OCI-LY1 (cell line): ENCODE measurements around the gene BIN2.

ENCODE experiments used
- EZH2 ChIP-seq: fragments of 200-600 bp; sonication (generic), shearing (Covaris generic); IDR thresholded peaks from 2 replicates; pipeline ENCODE4 v1.8.0; 2017; ENCODE audit warnings: borderline replicate concordance, mixed run types, mild to moderate bottlenecking, antibody characterized with exemption, low read length, moderate library complexity, mixed read lengths
- TF ChIP-seq, protein P1 (sequence below): fragments of 200-600 bp; sonication (generic), shearing (Covaris generic); IDR thresholded peaks from 2 replicates; pipeline ENCODE4 v1.5.1; 2017; ENCODE audit warnings: mild to moderate bottlenecking, antibody characterized with exemption, low read length, moderate library complexity, mixed read lengths

DNA sequence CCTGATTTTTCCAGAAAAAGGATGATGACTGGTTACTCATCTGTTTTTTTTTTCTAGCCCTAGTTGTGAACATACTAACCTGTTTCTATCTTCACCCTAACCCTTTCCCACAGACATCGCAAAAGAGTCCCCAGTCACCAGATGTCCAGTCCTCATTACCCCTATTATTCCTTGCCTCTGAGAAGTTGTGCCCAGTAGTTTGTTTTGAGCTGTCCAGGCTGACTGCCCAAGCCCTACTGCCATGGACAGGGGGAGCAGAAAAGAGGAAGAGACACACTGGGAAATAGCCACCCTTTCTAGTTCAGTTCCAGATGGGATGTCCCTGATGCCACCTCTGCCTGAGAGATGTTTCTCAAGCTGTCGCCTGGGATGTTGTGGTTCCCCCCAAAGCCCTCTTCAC is 36.3 kb upstream of the BIN2 start:
- TF ChIP-seq, protein P1, sequence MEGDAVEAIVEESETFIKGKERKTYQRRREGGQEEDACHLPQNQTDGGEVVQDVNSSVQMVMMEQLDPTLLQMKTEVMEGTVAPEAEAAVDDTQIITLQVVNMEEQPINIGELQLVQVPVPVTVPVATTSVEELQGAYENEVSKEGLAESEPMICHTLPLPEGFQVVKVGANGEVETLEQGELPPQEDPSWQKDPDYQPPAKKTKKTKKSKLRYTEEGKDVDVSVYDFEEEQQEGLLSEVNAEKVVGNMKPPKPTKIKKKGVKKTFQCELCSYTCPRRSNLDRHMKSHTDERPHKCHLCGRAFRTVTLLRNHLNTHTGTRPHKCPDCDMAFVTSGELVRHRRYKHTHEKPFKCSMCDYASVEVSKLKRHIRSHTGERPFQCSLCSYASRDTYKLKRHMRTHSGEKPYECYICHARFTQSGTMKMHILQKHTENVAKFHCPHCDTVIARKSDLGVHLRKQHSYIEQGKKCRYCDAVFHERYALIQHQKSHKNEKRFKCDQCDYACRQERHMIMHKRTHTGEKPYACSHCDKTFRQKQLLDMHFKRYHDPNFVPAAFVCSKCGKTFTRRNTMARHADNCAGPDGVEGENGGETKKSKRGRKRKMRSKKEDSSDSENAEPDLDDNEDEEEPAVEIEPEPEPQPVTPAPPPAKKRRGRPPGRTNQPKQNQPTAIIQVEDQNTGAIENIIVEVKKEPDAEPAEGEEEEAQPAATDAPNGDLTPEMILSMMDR = no peak
- TF ChIP-seq EZH2 = no peak
